Loucy (cell line): ENCODE data around the gene ADAM22.

Experiments used
- H2AFZ ChIP-seq: fragments of 200-600 bp; sonication (generic); 2 replicates; pipeline ENCODE4 v1.6.0; 2016; ENCODE audit warnings: antibody characterized with exemption, mild to moderate bottlenecking, low read length, moderate library complexity
- H3F3A ChIP-seq: fragments of 200-600 bp; 2 replicates; pipeline ENCODE4 v1.6.0; 2016; ENCODE audit warnings: antibody characterized with exemption, low read depth, mild to moderate bottlenecking
- H3K27me3 ChIP-seq: fragments of 200-600 bp; sonication (generic); 2 replicates; pipeline ENCODE4 v1.6.1; 2014; ENCODE audit warnings: low read length, mild to moderate bottlenecking; ENCODE audit not compliant: insufficient read depth, poor library complexity, severe bottlenecking
- H3K36me3 ChIP-seq: fragments of 200-600 bp; sonication (generic); 2 replicates; pipeline ENCODE4 v1.6.1; 2016; ENCODE audit warnings: low read length; ENCODE audit not compliant: insufficient read depth
- H3K4me1 ChIP-seq: fragments of 200-600 bp; sonication (generic); 2 replicates; pipeline ENCODE4 v1.5.1; 2014; ENCODE audit warnings: low read length, mild to moderate bottlenecking; ENCODE audit not compliant: insufficient read depth, poor library complexity, severe bottlenecking
- H3K4me2 ChIP-seq: fragments of 200-600 bp; sonication (generic); 2 replicates; pipeline ENCODE4 v1.6.0; 2014; ENCODE audit warnings: antibody characterized with exemption, low read length, low read depth, mild to moderate bottlenecking; ENCODE audit not compliant: poor library complexity, severe bottlenecking
- H3K4me3 ChIP-seq: fragments of 200-600 bp; sonication (generic); 2 replicates; pipeline ENCODE4 v1.5.1; 2014; ENCODE audit warnings: low read length, mild to moderate bottlenecking, mixed read lengths; ENCODE audit not compliant: poor library complexity, severe bottlenecking
- H3K79me2 ChIP-seq: fragments of 200-600 bp; sonication (generic); 2 replicates; pipeline ENCODE4 v1.6.1; 2014; ENCODE audit warnings: low read length; ENCODE audit not compliant: insufficient read depth
- H3K9ac ChIP-seq: fragments of 200-600 bp; sonication (generic); 2 replicates; pipeline ENCODE4 v1.6.0; 2014; ENCODE audit warnings: mild to moderate bottlenecking, low read depth, low read length, moderate library complexity; ENCODE audit not compliant: poor library complexity, severe bottlenecking
- H3K9me2 ChIP-seq: fragments of 200-600 bp; sonication (generic); replicated peaks from 2 replicates; pipeline ENCODE4 v1.6.1; 2016; ENCODE audit warnings: low read depth, low read length, mixed read lengths
- H3K9me3 ChIP-seq: fragments of 200-600 bp; sonication (generic); 2 replicates; pipeline ENCODE4 v1.6.1; 2014; ENCODE audit warnings: mild to moderate bottlenecking, antibody characterized with exemption, low read length, low read depth; ENCODE audit not compliant: insufficient read depth
- H4K20me1 ChIP-seq: fragments of 200-600 bp; sonication (generic); 2 replicates; pipeline ENCODE4 v1.6.0; 2014; ENCODE audit warnings: antibody characterized with exemption, low read length, mild to moderate bottlenecking; ENCODE audit not compliant: insufficient read depth, poor library complexity, severe bottlenecking
- EZH2phosphoT487 ChIP-seq: fragments of 200-600 bp; IDR thresholded peaks from 2 replicates; pipeline ENCODE4 v1.6.1; 2018; ENCODE audit warnings: antibody characterized with exemption, mild to moderate bottlenecking, moderate library complexity, borderline replicate concordance
- TF ChIP-seq, protein P1 (sequence below): fragments of 200-600 bp; sonication (generic); conservative IDR thresholded peaks from 2 replicates; pipeline ENCODE4 v1.5.1; 2014; ENCODE audit warnings: mild to moderate bottlenecking, antibody characterized with exemption, low read length

ADAM22 gene

DNA sequence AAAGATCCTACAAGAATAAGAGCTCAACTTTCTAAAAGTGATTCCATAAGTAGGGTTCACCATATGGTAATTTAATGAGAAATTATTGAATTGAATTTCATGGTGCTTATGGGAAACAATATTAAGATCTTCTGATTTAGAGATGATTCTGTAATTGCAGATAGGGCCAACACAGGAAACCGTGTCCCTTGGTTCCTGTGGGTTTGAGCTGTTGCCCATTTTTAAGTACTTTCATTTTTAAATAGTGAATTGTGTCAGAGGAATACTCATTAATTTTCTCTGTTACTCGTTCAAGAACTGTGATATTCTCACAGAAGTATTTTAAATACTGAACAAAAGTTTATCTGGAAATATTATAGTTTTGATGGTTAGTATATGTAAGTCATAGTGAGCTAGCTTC, 156.6 kb downstream of the ADAM22 start:
- H4K20me1 ChIP-seq = no peaks in the 10 kb centered on the region
- H3K79me2 ChIP-seq = no peaks in the 10 kb centered on the region
- H3K9me2 ChIP-seq = no peaks in the 10 kb centered on the region
- peak overlapping the region; percentile 68 for H3K4me3 ChIP-seq
- peaks cover 51% of the 10 kb centered on the region for H3K4me1 ChIP-seq
- peak overlapping the region; percentile 90 for H3K4me2 ChIP-seq
- H3F3A ChIP-seq = no peaks in the 10 kb centered on the region
- H3K9ac ChIP-seq = peak overlapping the region; percentile 51
- no peak overlapping the region for H2AFZ ChIP-seq
- no peak for TF ChIP-seq EZH2phosphoT487
- TF ChIP-seq, protein P1, sequence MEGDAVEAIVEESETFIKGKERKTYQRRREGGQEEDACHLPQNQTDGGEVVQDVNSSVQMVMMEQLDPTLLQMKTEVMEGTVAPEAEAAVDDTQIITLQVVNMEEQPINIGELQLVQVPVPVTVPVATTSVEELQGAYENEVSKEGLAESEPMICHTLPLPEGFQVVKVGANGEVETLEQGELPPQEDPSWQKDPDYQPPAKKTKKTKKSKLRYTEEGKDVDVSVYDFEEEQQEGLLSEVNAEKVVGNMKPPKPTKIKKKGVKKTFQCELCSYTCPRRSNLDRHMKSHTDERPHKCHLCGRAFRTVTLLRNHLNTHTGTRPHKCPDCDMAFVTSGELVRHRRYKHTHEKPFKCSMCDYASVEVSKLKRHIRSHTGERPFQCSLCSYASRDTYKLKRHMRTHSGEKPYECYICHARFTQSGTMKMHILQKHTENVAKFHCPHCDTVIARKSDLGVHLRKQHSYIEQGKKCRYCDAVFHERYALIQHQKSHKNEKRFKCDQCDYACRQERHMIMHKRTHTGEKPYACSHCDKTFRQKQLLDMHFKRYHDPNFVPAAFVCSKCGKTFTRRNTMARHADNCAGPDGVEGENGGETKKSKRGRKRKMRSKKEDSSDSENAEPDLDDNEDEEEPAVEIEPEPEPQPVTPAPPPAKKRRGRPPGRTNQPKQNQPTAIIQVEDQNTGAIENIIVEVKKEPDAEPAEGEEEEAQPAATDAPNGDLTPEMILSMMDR = no peak
- no peaks in the 10 kb centered on the region for H3K36me3 ChIP-seq
- no peaks in the 10 kb centered on the region for H3K27me3 ChIP-seq
- no peaks in the 10 kb centered on the region for H3K9me3 ChIP-seq

DNA sequence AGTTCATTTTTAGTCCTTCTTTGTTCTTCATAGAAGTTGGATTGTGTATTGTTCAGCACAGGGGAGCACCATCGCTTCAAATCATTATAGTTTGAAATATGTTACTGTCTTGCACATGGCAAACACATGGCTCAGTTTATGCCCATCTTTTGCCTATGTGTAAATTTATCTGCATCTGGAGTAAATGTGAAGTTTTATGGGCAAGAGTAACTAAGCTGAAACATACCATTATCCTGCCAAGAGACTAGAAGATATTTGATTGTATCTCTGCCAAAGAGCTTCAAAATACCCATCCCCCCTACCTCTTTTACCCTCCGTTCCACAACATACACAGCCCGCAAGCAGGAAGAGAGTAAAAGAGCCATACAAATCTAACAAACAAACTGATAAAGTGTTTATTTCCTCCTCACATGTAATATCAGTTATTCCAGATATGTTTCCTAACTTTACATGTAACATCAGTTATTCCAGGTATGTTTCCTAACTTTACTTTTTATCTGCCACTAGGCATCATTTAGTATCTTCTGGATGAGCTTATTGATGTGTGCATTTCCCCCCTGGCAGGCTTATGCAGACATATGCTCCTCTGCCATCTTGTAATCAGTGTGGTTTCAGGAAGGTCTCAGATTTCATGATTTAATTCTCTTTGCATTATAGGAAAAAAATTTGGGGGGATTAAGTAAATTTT, 158.1 kb downstream of the ADAM22 start:
- Histone ChIP-seq H3K36me3 (no peaks in the 10 kb centered on the region), H3K9me3 (no peaks in the 10 kb centered on the region), H3K4me3 (peak overlapping the region; percentile 0), H3K79me2 (no peaks in the 10 kb centered on the region), H4K20me1 (no peaks in the 10 kb centered on the region), H3K9me2 (no peaks in the 10 kb centered on the region), H3K9ac (no peak overlapping the region), H2AFZ (no peak overlapping the region), H3K27me3 (no peaks in the 10 kb centered on the region), H3F3A (no peaks in the 10 kb centered on the region), H3K4me2 (peak overlapping the region; percentile 90), H3K4me1 (peaks cover 51% of the 10 kb centered on the region)
- TF ChIP-seq, protein P1 = no peak
- TF ChIP-seq EZH2phosphoT487 = no peak

DNA sequence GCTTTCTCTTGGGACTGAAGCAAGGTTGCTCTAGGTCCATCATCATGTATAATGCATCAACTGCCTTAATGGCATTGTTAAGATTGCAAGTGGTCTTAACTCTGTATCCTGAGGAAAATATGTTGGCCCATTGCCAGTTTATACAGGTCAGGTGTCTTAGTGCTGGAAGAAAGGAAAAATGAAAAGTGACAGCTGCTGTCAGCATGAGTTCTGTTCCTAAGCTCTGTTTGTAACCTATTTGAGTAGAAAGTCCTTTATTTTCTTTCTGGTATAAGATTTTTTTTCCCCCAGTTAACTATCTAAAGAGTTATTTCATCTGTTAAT, 158.6 kb downstream of the ADAM22 start:
- Histone ChIP-seq H3F3A (no peaks in the 10 kb centered on the region), H3K36me3 (no peaks in the 10 kb centered on the region), H3K9ac (no peak overlapping the region), H3K4me1 (peaks cover 51% of the 10 kb centered on the region), H2AFZ (no peak overlapping the region), H3K9me2 (no peaks in the 10 kb centered on the region), H3K4me2 (peak overlapping the region; percentile 90), H3K9me3 (no peaks in the 10 kb centered on the region), H4K20me1 (no peaks in the 10 kb centered on the region), H3K27me3 (no peaks in the 10 kb centered on the region), H3K79me2 (no peaks in the 10 kb centered on the region), H3K4me3 (peak overlapping the region; percentile 0)
- TF ChIP-seq, protein P1 = no peak
